CD4-positive, alpha-beta T cell (primary cell): ENCODE data around the gene HMG20A. TPM values are rescaled to one million over a fixed set of nuclear protein-coding genes. Genes with fewer than 3 reads are reported as not detected.
A peak's percentile ranks its signal among the peaks of the same experiment; 100 is the strongest.

Experiments used
- ATAC-seq: fragments of 200-7000 bp; cut with Tn5 transposase; one replicate; pipeline ENCODE4 v1.10.0; 2022; ENCODE audit warnings: mild to moderate bottlenecking; ENCODE audit not compliant: poor library complexity
- CTCF ChIA-PET: fragments of 350-600 bp; sonication (Branson Sonifier 250); formaldehyde crosslinking; loops from one replicate; lab custom pipeline; 2021; ENCODE audit warnings: antibody characterized with exemption, inconsistent platforms; lab: Charles Lee
- POLR2A ChIA-PET: fragments of 350-600 bp; sonication (Branson Sonifier 250); formaldehyde crosslinking; loops from one replicate; lab custom pipeline; 2021; ENCODE audit warnings: antibody characterized with exemption, inconsistent platforms; lab: Charles Lee
- DNase-seq, 14 experiments: peaks; one replicate each; pipeline ENCODE4 v3.0.0-alpha.2; 2013 to 2020; ENCODE audit warnings: mixed read lengths in 2 of 14
- H3K27ac ChIP-seq, 2 donors: one replicate each; pipeline versions ENCODE4 v1.5.1 to v1.7.0; 2013; ENCODE audit warnings: low read length in 2 of 2, low read depth in 1 of 2, mild to moderate bottlenecking in 1 of 2
- H3K27me3 ChIP-seq, 2 experiments: 1 replicate in 1 of 2; 2 replicates in 1 of 2; pipeline versions ENCODE4 v1.6.1 to v1.7.0; 2013; ENCODE audit warnings: low read length in 2 of 2, control low read depth in 1 of 2, mild to moderate bottlenecking in 1 of 2, moderate library complexity in 1 of 2; ENCODE audit not compliant: insufficient read depth in 2 of 2, control insufficient read depth in 1 of 2
- H3K36me3 ChIP-seq: one replicate; pipeline ENCODE4 v1.6.1; 2013; ENCODE audit warnings: low read length, control low read depth; ENCODE audit not compliant: insufficient read depth
- H3K4me1 ChIP-seq: one replicate; pipeline ENCODE4 v1.6.1; 2013; ENCODE audit warnings: low read length, control low read depth; ENCODE audit not compliant: insufficient read depth
- H3K4me3 ChIP-seq: one replicate; pipeline ENCODE4 v1.5.1; 2013; ENCODE audit warnings: mild to moderate bottlenecking, low read length, moderate library complexity
- H3K9me3 ChIP-seq, 2 experiments: 1 replicate in 1 of 2; 2 replicates in 1 of 2; pipeline versions ENCODE4 v1.6.1 to v1.7.0; 2013; ENCODE audit warnings: low read length in 2 of 2, mild to moderate bottlenecking in 2 of 2, control low read depth in 1 of 2, moderate library complexity in 1 of 2; ENCODE audit not compliant: control insufficient read depth in 1 of 2, insufficient read depth in 1 of 2
- H3K27ac Mint-ChIP-seq: one replicate; pipeline ENCODE4 v1.8.0; 2020; ENCODE audit warnings: mixed read lengths
- H3K27me3 Mint-ChIP-seq: one replicate; pipeline ENCODE4 v1.8.0; 2021; ENCODE audit warnings: mixed read lengths
- H3K36me3 Mint-ChIP-seq: one replicate; pipeline ENCODE4 v1.8.0; 2021; ENCODE audit warnings: low read depth, mixed read lengths
- H3K4me1 Mint-ChIP-seq: one replicate; pipeline ENCODE4 v1.8.0; 2021; ENCODE audit warnings: low read depth, mixed read lengths
- H3K4me3 Mint-ChIP-seq: one replicate; pipeline ENCODE4 v1.8.0; 2020; ENCODE audit warnings: mild to moderate bottlenecking, mixed read lengths
- H3K9me3 Mint-ChIP-seq: one replicate; pipeline ENCODE4 v1.8.0; 2020; ENCODE audit warnings: mixed read lengths
- CTCF ChIP-seq: fragments of 200-600 bp; IDR thresholded peaks from one replicate; pipeline ENCODE4 v1.8.0; 2022; ENCODE audit warnings: antibody characterized with exemption, mild to moderate bottlenecking
- intact Hi-C, 2 experiments: fragments of 100-400 bp; cut with DNase I in 1 of 2; cut with micrococcal nuclease in 1 of 2; formaldehyde crosslinking; loops; one replicate each; pipeline versions ENCODE4 v1.15.1 to v1.9.0; 2023 to 2025; cut with DNase I, micrococcal nuclease
- total RNA-seq, 174 experiments: library from RNA in 2 of 174; stranded (reverse) in 2 of 174; gene quantifications; one replicate each; pipeline ENCODE4 v1.2.3 and lab custom pipeline; 2021 to 2026

Gene HMG20A
- total RNA-seq, 2 experiments from 2014 or later: 16.2 to 20.0 TPM

- CTCF ChIA-PET: no interaction called here
- Mint-ChIP-seq H3K36me3 (peaks cover 68% of the 10 kb centered on the region), H3K27ac (no peak overlapping the region), H3K9me3 (no peaks in the 10 kb centered on the region), H3K4me1 (peaks cover 16% of the 10 kb centered on the region), H3K4me3 (no peak overlapping the region), H3K27me3 (no peaks in the 10 kb centered on the region)
- H3K4me3 ChIP-seq: no peak overlapping the region
- POLR2A ChIA-PET: no interaction called here
- no peak for TF ChIP-seq CTCF
- no peaks in the 10 kb centered on the region for H3K27me3 ChIP-seq
- no peak for DNase-seq
- peaks cover 39% of the 10 kb centered on the region for H3K36me3 ChIP-seq
- intact Hi-C loops: no loop called here
- no peaks in the 10 kb centered on the region for H3K4me1 ChIP-seq
- ATAC-seq: no peak
- H3K27ac ChIP-seq: no peak overlapping the region
- no peaks in the 10 kb centered on the region for H3K9me3 ChIP-seq
Measured at GRCh38 chr15:77484994-77485393, 64.3 kb downstream of the HMG20A start.

GRCh38 chr15:77486542-77487468 lies 66.1 kb downstream of the HMG20A start:
- ATAC-seq (no peak), DNase-seq (no peak)
- Histone ChIP-seq H3K9me3 (no peaks in the 10 kb centered on the region), H3K4me3 (no peak overlapping the region), H3K4me1 (no peaks in the 10 kb centered on the region), H3K27me3 (no peaks in the 10 kb centered on the region), H3K36me3 (peaks cover 33% of the 10 kb centered on the region), H3K27ac (no peak overlapping the region)
- POLR2A ChIA-PET: interaction anchor here (0.8 to 1.0 kb wide), 2 partner anchors 9 to 11 kb away, joined by 3 read pairs; no protein-coding TSS in a partner anchor
- H3K4me1 Mint-ChIP-seq: peaks cover 16% of the 10 kb centered on the region
- TF ChIP-seq CTCF: no peak
- H3K9me3 Mint-ChIP-seq: no peaks in the 10 kb centered on the region
- peaks cover 54% of the 10 kb centered on the region for H3K36me3 Mint-ChIP-seq
- peak overlapping the region; percentile 79 for H3K27ac Mint-ChIP-seq
- CTCF ChIA-PET: interaction anchor here (0.6 to 0.7 kb wide), 2 partner anchors 57 to 522 kb away, joined by 3 read pairs; no protein-coding TSS in a partner anchor
- no peaks in the 10 kb centered on the region for H3K27me3 Mint-ChIP-seq
- H3K4me3 Mint-ChIP-seq: no peak overlapping the region
- intact Hi-C loops: no loop called here

GRCh38 chr15:77487469-77487842 lies 66.8 kb downstream of the HMG20A start:
- Mint-ChIP-seq H3K27me3 (no peaks in the 10 kb centered on the region), H3K27ac (peak overlapping the region; percentile 79), H3K4me1 (peaks cover 16% of the 10 kb centered on the region), H3K9me3 (no peaks in the 10 kb centered on the region), H3K36me3 (peaks cover 50% of the 10 kb centered on the region), H3K4me3 (no peak overlapping the region)
- ChIA-PET CTCF (no interaction called here), POLR2A (interaction anchor here (0.8 to 1.0 kb wide), 2 partner anchors 10 to 11 kb away, joined by 3 read pairs; no protein-coding TSS in a partner anchor)
- no peak for ATAC-seq
- Histone ChIP-seq H3K4me3 (no peak overlapping the region), H3K27me3 (no peaks in the 10 kb centered on the region), H3K9me3 (no peaks in the 10 kb centered on the region), H3K4me1 (no peaks in the 10 kb centered on the region), H3K36me3 (peaks cover 32% of the 10 kb centered on the region), H3K27ac (no peak overlapping the region)
- intact Hi-C loops: no loop called here
- peak in 1 of 14 experiments; percentile 7 for DNase-seq
- no peak for TF ChIP-seq CTCF
